Liver (tissue), 3 donors: ENCODE results near the gene NUDT1.

ENCODE experiments used
- CTCF ChIP-seq: fragments of 150-350 bp; IDR thresholded peaks from 2 replicates; pipeline ENCODE4 v1.5.1; 2017; ENCODE audit warnings: improper control_type of control experiment, low read depth, low read length; ENCODE audit not compliant: missing input control
- GABPA ChIP-seq, 2 donors: IDR thresholded peaks in 1 of 2; conservative IDR thresholded peaks in 1 of 2; 2 replicates each; pipeline ENCODE4 v1.6.1; 2016; ENCODE audit warnings: antibody characterized with exemption in 2 of 2, mild to moderate bottlenecking in 1 of 2, moderate library complexity in 1 of 2
- HNF4A ChIP-seq, 2 donors: conservative IDR thresholded peaks; 2 replicates each; pipeline ENCODE4 v1.6.1; 2016; ENCODE audit warnings: antibody characterized with exemption in 2 of 2, mild to moderate bottlenecking in 2 of 2
- MAX ChIP-seq: IDR thresholded peaks from 2 replicates; pipeline ENCODE4 v1.6.1; 2016; ENCODE audit warnings: antibody characterized with exemption
- RAD21 ChIP-seq, 2 donors: IDR thresholded peaks; 2 replicates each; pipeline ENCODE4 v1.6.1; 2016; ENCODE audit warnings: antibody characterized with exemption in 2 of 2, mild to moderate bottlenecking in 2 of 2
- REST ChIP-seq: IDR thresholded peaks from 2 replicates; pipeline ENCODE4 v1.6.1; 2016; ENCODE audit warnings: antibody characterized with exemption, mild to moderate bottlenecking
- YY1 ChIP-seq: IDR thresholded peaks from 2 replicates; pipeline ENCODE4 v1.6.1; 2016; ENCODE audit warnings: antibody characterized with exemption, mild to moderate bottlenecking
- ZBTB33 ChIP-seq: IDR thresholded peaks from 2 replicates; pipeline ENCODE4 v1.6.1; 2016; ENCODE audit warnings: antibody characterized with exemption
- donor health status: healthy.
- donor health status: healthy.

- no peak for TF ChIP-seq CTCF
- no peak for TF ChIP-seq MAX
- TF ChIP-seq GABPA (IDR thresholded peaks at IDR 0.05 in 1 of 2, conservative IDR thresholded peaks at IDR 0.05 in 1 of 2): no peak
- TF ChIP-seq HNF4A (conservative IDR thresholded peaks at IDR 0.05): no peak
- TF ChIP-seq ZBTB33: no peak
- no peak for TF ChIP-seq YY1
- TF ChIP-seq REST: no peak
- TF ChIP-seq RAD21 (IDR thresholded peaks at IDR 0.05): no peak
Observed at GRCh38 chr7:2217716-2218443, 24.1 kb upstream of the NUDT1 start.
